Posterior vena cava (tissue), 2 donors: Measurements from ENCODE around the gene MADD. TPM values are rescaled to one million over a fixed set of nuclear protein-coding genes. Genes with fewer than 3 reads are reported as not detected.
A peak's percentile ranks its signal among the peaks of the same experiment; 100 is the strongest.
"Not testable (repeated sequence)": the region's sequence is repeated elsewhere in the genome, so short reads cannot be mapped to it uniquely, and the experiment has no call there.

Experiments used
- DNase-seq: peaks from one replicate; pipeline ENCODE4 v3.0.0-alpha.2; 2020; ENCODE audit warnings: low spot score
- intact Hi-C, 2 donors: fragments of 100-400 bp; cut with DNase I; formaldehyde crosslinking; loops; one replicate each; pipeline versions ENCODE4 v1.14.1 to v1.14.2; 2022 to 2023
- total RNA-seq, 2 donors: library from RNA; stranded (reverse); fragmentation: NEBNext Ultra II Directional; extraction: Animal tissue kit (Norgen Biotek cat#: 25700); gene quantifications; one replicate each; pipeline ENCODE4 v1.2.1, GENCODE V29; 2021
- donor health status: DM: yes; HTN: yes; CAD: no.
- donor health status: DM: yes; HTN: yes; CAD: no.

The MADD gene
- total RNA-seq, 2 donors from 2014 or later, result 32.4 to 32.5 TPM

- intact Hi-C loops, result no loop called here
- DNase-seq, result no peak
Observed at GRCh38 chr11:47332303-47332711, 62.4 kb downstream of the MADD start.

- intact Hi-C loops, result no loop called here
- DNase-seq, result no peak
Observed at GRCh38 chr11:47332791-47333525, 63.0 kb downstream of the MADD start.

DNA sequence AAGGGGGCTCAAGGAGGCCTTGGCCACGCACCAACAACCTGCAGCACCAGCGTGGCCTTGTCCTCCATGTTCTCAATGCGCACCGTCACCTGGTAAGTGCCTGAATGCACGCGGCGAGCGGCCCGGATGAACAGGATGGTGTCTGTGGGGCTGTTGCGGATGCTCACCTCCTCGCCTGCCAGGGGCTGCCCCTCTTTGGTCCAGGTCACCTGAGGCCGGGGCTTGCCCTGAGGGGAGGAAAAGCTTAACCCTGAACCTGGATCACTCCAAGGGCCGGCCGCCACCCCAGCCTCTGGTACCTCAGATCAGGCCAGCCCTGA lies 63.6 kb downstream of the MADD start:
- no peak for DNase-seq
- intact Hi-C loops, result no loop called here

- intact Hi-C loops, result loop anchor here in 1 of 2 donors (1.0 kb wide), 1 partner anchor 35 kb away; no protein-coding TSS in a partner anchor
- DNase-seq, result no peak
Observed at GRCh38 chr11:47333886-47334443, 64.0 kb downstream of the MADD start.

DNA sequence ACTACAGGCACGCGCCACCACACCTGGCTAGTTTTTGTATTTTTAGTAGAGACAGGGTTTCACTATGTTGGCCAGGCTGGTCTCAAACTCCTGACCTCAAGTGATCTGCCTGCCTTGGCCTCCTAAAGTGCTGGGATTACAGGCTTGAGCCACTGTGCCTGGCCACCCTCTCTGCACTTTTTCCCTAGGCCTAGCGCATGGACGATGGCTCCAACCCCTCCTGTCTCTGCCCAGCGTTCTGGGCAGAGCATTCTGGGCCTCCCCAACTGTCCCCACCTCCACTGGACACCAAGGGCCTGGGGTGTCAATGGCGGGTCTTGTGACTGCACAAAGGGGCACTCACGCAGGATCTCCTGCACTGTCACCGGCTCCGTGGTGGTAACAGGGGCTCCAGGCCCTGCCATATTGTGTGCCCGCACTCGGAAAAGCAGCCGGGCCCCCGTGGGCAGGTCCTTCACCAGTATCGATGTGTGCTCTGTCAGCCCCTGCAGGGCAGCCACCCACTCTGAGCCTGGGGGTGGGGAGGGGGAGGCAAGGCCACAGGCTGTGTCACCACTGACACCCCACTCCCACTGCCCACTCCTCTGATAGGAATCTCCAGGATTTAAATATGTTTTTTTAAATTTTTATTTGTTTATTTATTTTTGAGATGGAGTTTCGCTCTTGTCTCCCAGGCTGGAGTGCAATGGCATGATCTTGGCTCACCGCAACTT lies 64.9 kb downstream of the MADD start:
- intact Hi-C loops, result loop anchor here in 1 of 2 donors (1.0 kb wide), 1 partner anchor 36 kb away; no protein-coding TSS in a partner anchor

DNA sequence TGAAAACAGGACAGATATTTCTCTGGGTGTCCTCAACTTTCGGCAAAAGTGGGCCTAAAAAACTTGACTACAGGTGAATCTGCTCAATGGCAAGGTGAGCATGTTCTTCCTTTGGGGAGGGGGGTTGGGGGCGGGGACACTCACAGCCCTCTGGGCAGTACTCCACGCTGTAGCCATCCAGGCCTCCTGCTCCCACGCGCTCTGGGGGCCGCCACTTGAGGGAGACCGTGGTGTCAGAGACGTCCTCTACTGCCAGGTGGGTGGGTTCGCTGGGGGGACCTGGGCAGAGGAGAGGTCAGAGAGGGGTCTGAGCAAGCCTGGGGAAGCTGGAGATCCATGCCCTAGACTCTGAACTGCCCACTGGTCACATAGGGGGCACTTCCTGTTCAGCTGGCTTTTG lies 65.8 kb downstream of the MADD start:
- no peak for DNase-seq
- intact Hi-C loops, result no loop called here

More for the DNA sequence above, 64.9 kb downstream of the MADD start:
- DNase-seq, result not testable (repeated sequence)

DNA sequence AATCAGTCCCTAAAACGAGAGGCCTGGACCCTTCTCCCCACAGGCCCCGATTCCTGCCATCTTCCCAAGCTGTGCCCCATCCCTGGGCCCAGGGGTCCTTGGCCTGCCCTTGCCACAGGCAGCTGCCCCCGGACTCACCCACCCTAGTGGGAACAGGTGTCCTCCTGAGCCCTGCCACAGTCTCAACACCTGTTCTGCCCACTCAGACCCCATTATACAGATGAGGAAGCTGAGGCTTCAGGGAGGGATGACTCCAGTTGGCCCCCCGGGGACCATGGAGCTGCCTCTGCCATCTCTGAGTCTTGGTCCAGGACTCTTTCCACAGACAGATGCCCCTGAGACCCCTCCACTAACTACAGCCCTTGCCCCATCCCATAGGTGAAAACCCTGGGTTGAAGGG lies 66.7 kb downstream of the MADD start:
- intact Hi-C loops, result no loop called here
- DNase-seq, result no peak

GRCh38 chr11:47337229-47337924 lies 67.4 kb downstream of the MADD start:
- no peak for DNase-seq
- intact Hi-C loops, result no loop called here

GRCh38 chr11:47338396-47339241 lies 68.7 kb downstream of the MADD start:
- DNase-seq, result no peak
- intact Hi-C loops, result no loop called here

GRCh38 chr11:47340010-47340409 lies 70.1 kb downstream of the MADD start:
- DNase-seq, result no peak
- intact Hi-C loops, result no loop called here

DNA sequence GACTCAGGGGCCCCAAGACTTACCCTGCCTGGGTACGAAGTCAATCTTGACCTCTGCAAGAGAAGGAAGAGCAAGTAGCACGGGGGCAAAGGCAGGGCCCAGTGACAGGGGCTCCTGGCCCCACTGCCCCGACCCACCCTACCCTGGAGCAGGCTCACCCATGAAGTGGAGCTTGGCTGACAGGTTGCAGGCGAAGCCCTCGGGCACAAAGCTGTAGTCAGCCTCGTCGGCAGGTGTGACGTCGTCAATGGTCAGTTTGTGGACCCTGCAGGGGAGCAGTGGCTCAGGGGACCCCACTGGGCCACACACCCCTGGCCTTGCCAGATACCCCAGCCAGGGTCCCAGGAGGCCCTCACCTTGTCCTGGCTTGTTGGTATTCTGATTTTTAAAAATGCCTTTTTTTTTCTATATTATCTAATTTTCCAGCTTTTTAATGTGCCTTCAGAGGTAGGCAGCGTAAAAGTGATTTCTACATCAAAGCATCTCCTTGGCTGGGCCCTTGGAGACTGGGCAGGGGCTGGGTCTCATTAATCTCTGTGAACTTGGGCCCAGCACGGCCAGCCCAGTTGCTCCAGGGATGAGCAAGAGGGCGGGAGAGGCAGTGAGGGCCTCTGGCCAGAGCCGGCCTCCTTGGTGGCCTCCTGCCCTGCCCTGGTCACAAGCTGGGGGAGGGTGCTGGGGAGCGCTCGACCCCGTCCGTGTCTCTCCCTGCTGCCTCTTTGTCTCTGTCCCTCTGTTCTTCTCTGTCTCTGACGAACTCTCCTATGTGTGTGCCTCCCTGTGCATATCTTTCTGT lies 71.2 kb downstream of the MADD start:
- DNase-seq, result no peak
- intact Hi-C loops, result no loop called here

DNA sequence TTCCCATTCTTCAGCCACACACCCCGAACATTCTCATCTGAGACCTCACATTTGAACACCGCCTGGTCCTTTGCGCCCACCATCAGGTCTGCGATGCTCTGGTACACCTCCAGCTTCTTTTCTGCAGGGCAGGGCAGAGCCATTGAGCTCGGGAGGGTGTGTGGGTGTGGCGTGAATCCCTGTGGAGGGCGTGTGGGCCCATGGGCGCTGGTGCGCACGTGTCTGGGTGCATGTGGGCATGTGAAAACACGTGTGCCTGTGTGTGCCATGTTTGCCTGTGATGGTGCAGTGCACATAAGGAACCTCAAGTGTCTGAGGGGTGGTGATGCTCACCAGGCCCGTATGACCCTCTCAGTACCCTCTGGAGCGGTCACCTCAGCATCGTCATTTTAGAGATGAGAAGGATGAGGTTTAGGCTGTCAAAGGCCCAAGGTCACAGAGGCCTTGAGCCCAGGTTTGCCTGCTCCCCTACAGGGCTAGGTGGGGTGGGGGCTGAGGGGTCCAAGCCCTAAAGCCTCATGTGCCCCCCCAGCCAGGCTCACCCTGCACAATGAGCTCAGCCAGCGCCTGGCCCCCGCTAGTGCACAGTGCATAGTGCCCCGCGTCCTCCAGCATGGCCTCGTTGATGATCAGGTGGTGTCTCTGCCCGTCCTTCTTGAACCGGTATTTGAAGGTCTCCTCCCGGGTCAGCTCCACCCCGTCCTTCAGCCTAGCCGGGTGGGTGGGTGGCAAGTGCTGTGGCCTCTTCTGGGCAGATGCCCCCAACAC lies 72.3 kb downstream of the MADD start:
- no peak for DNase-seq
- intact Hi-C loops, result no loop called here

GRCh38 chr11:47342854-47343253 lies 72.9 kb downstream of the MADD start:
- DNase-seq, result peak; percentile 79
- intact Hi-C loops, result no loop called here

GRCh38 chr11:47345890-47346563 lies 76.1 kb downstream of the MADD start:
- no peak for DNase-seq
- intact Hi-C loops, result no loop called here

DNA sequence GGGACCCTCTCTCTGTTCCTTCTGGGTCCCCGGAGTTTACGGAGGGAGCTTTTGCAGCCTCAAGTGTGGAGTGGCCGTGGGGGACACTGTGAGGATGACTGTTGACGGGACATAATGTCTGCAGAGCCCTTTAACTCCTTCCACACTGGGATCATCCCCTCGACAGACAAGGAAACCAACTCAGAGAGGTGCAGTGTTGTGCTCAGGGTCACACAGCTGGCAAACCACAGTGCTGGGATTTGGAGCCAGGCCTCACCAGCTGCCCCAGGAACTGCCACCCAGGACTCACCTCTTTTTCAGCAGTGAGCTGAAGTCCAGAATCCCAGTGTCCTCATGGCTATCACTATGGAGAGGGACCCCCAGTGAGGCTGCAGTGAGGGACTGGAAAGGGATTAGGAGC lies 77.2 kb downstream of the MADD start:
- intact Hi-C loops, result no loop called here
- no peak for DNase-seq

- no peak for DNase-seq
- intact Hi-C loops, result no loop called here
Observed at GRCh38 chr11:47348131-47348802, 78.3 kb downstream of the MADD start.

GRCh38 chr11:47348859-47349258 lies 78.9 kb downstream of the MADD start:
- intact Hi-C loops, result no loop called here
- DNase-seq, result no peak
